Measurements from ENCODE around the gene CLIP2. TPM values are rescaled to one million over a fixed set of nuclear protein-coding genes. Genes with fewer than 3 reads are reported as not detected.
"Not testable (repeated sequence)": the region's sequence is repeated elsewhere in the genome, so short reads cannot be mapped to it uniquely, and the experiment has no call there.

Gene CLIP2
- total RNA-seq, 1 experiment from 2014 or later: 33.2 TPM

DNA sequence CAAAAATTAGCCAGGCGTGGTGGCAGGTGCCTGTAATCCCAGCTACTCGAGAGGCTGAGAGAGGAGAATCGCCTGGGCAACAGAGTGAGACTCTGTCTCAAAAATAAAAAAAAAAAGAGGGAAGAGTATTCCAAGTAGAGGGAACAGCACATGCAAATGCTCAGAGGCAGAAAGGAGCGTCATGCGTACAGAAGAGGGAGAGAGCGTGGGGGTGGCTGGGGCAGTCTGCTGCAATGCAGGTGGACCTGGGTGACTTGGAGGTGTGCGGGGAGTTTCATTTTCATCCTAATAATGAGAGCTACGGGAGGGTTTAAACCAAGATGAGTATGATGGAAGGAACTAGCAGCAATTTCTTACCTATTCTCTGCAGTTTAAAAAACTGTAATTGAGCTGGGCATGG lies 28.8 kb downstream of the CLIP2 start:
- no peak for DNase-seq (ENCODE audit: low spot score)
- in situ Hi-C loops (cut with HindIII; ENCODE audit: low sequenced_read_pairs): no loop called here

DNA sequence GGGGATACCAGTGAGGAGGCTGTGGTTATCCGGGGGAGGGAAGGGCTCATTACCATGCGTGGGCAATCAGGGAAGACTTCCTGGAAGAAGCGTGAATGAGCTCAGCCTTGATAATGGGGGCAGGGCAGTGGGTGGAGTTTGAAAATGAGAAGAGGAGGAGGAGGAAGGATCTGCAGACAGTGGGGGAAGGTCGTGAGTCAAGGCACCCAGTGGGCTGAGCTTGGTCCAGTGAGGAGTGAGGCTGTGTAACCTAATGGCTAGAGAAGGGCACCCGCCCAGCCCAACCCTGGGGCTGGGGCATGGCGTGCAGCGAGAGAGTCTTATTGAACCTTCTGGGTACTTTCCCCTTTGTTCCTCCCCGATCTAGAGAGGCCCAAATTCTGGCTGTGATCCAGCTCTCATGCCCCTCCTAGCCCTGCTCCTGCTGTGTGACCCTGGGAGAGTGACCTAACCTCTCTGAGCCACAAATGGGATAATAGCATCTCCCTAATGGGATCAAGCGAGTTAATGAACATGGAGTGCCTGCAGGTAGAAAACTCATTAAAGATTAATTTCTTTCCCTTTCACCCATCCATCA lies 31.5 kb downstream of the CLIP2 start:
- DNase-seq (ENCODE audit: low spot score): no peak
- in situ Hi-C loops (cut with HindIII; ENCODE audit: low sequenced_read_pairs): no loop called here

- in situ Hi-C loops (cut with HindIII; ENCODE audit: low sequenced_read_pairs): not testable (repeated sequence)
Observed at GRCh38 chr7:74322892-74323291, 33.7 kb downstream of the CLIP2 start.

DNA sequence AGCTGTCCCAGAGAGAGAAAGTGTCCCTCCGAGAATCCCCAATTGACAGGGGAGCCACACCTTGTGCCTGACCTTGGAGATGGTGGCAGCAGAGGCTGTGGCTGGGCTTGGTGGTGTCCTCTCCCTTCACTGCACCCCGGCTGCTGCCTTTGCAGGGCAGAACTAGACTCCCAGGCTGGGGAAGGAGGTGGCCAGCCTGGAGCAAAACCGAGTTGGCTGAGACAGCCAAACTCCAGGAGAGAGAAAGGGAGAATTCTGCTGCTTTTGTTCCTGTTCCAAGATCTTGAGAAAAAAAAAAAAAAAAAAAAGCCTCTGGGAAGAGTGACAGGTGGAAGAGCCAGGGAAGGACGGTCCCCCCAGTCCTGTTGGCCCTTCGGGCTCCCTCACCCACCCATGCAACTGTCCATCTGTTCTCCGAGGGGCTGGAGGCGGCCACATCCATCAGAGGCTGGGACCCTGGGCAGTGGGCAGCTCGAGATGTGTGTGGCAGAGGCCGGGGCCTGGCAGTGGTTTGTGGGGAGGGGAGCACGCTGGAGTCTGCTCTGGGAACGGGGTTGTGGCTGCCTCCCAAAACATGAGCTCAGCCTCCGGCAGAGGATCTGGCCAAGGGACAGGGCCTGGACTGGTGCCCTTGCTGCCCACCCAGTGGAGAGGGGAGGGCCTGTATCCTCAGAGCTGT lies 35.5 kb downstream of the CLIP2 start:
- peak; percentile 67 for DNase-seq (ENCODE audit: low spot score)
- in situ Hi-C loops (cut with HindIII; ENCODE audit: low sequenced_read_pairs): no loop called here

More at GRCh38 chr7:74322892-74323291, 33.7 kb downstream of the CLIP2 start:
- not testable (repeated sequence) for DNase-seq (ENCODE audit: low spot score)

DNA sequence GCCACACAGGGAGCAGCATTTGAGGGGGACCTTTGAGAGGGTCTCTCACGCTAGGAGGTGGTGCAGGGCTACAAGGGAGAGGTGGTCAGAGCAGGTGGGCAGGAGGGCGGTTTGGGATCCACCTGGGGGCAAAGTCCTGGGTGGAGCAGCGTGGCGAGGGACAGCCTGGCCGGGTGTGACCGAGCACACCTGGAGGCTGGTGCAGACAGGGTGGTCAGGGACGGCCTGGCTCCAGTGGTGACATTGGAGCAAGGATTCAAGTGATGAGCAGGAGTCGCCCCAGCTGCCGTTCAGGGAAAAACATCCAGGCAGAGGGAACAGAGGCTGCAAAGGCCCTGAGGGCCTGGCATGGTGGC lies 36.0 kb downstream of the CLIP2 start:
- no peak for DNase-seq (ENCODE audit: low spot score)
- in situ Hi-C loops (cut with HindIII; ENCODE audit: low sequenced_read_pairs): no loop called here

- in situ Hi-C loops (cut with HindIII; ENCODE audit: low sequenced_read_pairs): no loop called here
- DNase-seq (ENCODE audit: low spot score): no peak
Observed at GRCh38 chr7:74329225-74329624, 40.0 kb downstream of the CLIP2 start.

DNA sequence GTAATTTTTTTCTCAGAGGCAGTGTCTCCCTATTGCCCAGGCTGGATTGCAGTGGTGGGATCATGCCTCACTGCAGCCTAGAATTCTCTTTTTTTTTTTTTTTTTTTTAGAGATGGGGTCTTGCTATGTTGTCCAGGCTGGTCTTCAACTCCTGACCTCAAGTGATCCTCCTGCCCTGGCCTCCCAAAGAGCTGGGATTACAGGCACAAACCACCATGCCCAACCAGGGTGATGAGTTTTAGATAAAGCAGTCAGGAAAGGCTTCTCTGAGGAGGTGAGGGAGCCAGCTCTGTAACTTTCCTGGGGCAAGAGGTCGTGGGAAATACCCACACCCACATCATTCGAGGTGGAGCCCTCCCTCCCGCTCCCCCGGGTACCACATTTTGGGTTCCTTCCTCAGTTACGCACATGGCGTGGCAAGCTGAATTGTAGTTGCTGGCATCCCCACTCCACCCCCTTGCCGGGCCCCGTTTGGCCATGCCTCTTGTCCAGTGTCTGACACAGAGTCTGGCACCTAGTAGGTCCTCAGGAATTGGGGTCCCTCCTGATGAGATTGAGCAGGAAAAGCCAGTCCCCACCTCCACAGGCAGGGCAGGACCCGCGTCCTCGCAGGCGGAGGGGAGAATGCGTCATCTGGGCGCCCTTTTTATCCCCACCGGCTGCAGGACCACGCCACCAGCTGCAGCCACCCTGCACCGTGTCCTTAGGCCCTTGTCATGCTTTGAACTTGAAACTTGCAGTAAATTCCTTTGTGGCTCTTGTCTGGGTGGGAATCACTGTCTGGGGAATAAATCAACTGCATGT lies 43.4 kb downstream of the CLIP2 start:
- in situ Hi-C loops (cut with HindIII; ENCODE audit: low sequenced_read_pairs): no loop called here
- DNase-seq (ENCODE audit: low spot score): no peak

- DNase-seq (ENCODE audit: low spot score): no peak
- in situ Hi-C loops (cut with HindIII; ENCODE audit: low sequenced_read_pairs): no loop called here
Observed at GRCh38 chr7:74334030-74334429, 44.8 kb downstream of the CLIP2 start.

DNA sequence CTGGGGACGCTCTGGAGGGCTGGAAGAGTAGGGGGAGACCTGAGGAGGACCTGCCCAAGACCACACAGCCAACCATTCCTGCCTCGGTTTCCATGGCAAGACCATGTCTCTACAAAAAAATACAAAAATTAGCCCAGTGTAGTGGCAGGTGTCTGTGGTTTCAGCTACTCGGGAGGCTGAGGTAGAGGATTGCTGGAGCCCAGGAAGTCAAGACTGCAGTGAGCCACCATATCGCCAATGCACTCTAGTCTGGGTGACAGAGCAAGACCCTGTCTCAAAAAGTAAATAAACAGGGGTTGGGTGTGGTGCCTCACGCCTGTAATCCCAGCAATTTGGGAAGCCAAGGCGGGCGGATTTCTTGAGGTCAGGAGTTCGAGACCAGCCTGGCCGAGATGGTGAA lies 48.7 kb downstream of the CLIP2 start:
- in situ Hi-C loops (cut with HindIII; ENCODE audit: low sequenced_read_pairs): no loop called here
- DNase-seq (ENCODE audit: low spot score): no peak

DNA sequence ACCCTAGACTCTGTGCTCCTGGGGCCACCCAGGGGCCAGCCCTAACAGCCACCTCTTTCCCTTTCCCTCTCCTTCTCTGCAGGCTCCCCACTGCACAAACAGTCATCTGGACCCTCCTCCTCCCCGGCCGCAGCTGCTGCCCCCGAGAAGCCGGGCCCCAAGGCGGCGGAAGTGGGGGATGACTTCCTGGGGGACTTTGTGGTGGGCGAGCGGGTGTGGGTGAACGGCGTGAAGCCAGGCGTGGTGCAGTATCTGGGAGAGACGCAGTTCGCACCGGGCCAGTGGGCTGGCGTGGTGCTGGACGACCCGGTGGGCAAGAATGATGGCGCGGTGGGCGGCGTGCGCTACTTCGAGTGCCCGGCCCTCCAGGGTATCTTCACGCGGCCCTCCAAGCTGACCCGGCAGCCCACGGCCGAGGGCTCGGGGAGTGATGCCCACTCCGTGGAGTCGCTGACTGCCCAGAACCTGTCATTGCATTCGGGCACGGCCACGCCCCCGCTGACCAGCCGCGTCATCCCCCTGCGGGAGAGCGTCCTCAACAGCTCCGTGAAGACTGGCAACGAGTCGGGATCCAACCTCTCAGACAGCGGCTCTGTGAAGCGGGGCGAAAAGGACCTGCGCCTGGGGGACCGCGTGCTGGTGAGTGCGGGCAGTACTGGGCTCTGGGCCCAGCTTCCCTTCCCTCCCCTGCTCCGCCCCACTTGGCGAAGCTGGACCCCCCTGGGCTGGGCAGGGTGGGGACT lies 49.3 kb downstream of the CLIP2 start:
- in situ Hi-C loops (cut with HindIII; ENCODE audit: low sequenced_read_pairs): no loop called here
- no peak for DNase-seq (ENCODE audit: low spot score)

DNA sequence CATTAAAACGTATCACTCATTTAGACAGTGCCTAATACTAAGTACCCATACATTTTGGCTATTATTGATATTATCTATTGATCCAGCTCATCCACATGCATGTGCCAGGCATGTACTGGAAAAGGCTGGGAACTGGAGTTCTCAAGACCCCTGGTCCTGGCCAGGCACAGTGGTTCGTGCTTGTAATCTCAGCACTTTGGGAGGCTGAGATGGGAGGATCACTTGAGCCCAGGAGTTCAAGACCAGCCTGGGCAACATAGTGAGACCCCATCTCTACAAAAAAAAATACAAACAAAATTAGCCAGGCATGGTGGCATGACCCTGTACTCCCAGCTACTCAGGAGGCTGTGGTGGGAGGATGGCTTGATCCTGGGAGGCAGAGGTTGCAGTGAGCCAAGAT lies 50.4 kb downstream of the CLIP2 start:
- in situ Hi-C loops (cut with HindIII; ENCODE audit: low sequenced_read_pairs); DNase-seq (ENCODE audit: low spot score): not testable (repeated sequence)

GRCh38 chr7:74343281-74344131 lies 54.3 kb downstream of the CLIP2 start:
- in situ Hi-C loops (cut with HindIII; ENCODE audit: low sequenced_read_pairs): no loop called here
- no peak for DNase-seq (ENCODE audit: low spot score)

DNA sequence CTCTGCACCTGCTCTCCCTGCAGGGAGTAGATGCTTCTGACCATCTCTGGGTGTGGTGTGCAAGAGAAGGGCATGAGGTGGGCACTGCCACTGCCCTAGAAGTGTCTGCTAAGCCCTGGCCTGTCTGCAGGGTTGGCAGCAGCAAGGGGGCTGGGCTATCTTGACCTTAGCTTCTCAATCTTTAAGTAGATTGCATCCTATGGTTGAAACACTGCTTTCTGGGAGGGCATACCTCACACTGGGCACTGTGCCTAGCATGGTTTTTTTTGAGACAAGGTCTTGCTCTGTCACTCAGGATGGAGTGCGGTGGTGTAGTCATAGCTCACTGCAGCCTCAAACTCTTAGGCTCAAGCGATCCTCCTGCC lies 54.9 kb downstream of the CLIP2 start:
- in situ Hi-C loops (cut with HindIII; ENCODE audit: low sequenced_read_pairs): no loop called here
- DNase-seq (ENCODE audit: low spot score): no peak

GRCh38 chr7:74344786-74345185 lies 55.6 kb downstream of the CLIP2 start:
- in situ Hi-C loops (cut with HindIII; ENCODE audit: low sequenced_read_pairs): no loop called here
- no peak for DNase-seq (ENCODE audit: low spot score)

DNA sequence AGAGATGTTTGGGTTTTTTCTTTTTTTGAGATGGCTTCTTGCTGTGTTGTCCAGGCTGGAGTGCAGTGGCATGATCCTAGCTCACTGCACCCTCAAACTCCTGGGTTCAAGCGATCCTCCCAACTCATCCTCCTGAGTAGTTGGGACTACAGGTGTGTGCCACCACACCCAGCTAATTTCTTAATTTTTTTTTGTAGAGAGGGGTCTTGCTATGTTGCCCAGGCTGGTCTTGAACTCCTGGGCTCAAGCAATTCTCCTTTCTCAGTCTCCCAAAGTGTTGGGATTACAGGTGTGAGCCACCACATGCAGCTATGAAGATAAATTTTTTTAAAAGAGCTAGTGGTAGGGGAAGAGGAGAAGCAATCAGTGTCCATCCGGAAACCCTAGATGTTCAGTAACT lies 56.8 kb downstream of the CLIP2 start:
- in situ Hi-C loops (cut with HindIII; ENCODE audit: low sequenced_read_pairs): no loop called here
- DNase-seq (ENCODE audit: low spot score): no peak

DNA sequence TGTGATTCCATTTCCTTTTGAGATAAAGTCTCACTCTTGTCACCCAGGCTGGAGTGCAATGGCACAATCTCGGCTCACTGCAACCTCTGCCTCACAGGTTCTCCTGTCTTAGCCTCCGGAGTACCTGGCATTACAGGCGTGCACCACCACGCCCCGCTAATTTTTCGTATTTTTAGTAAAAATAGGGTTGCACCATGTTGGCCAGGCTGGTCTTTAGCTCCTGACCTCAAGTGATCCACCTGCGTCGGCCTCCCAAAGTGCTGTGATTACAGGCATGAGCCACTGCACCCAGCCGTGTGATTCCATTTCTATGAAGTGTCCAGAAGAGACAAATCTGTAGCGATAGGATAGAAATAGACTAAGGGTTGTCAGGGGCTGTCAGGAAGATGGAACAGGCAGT lies 60.4 kb downstream of the CLIP2 start:
- no peak for DNase-seq (ENCODE audit: low spot score)
- in situ Hi-C loops (cut with HindIII; ENCODE audit: low sequenced_read_pairs): no loop called here

- in situ Hi-C loops (cut with HindIII; ENCODE audit: low sequenced_read_pairs): no loop called here
Observed at GRCh38 chr7:74350751-74351150, 61.5 kb downstream of the CLIP2 start.

GRCh38 chr7:74351836-74352235 lies 62.6 kb downstream of the CLIP2 start:
- DNase-seq (ENCODE audit: low spot score): no peak
- in situ Hi-C loops (cut with HindIII; ENCODE audit: low sequenced_read_pairs): no loop called here

More at GRCh38 chr7:74350751-74351150, 61.5 kb downstream of the CLIP2 start:
- no peak for DNase-seq (ENCODE audit: low spot score)

GRCh38 chr7:74352551-74353138 lies 63.4 kb downstream of the CLIP2 start:
- DNase-seq (ENCODE audit: low spot score); in situ Hi-C loops (cut with HindIII; ENCODE audit: low sequenced_read_pairs): not testable (repeated sequence)
